Stimulated activated CD8-positive, alpha-beta memory T cell treated with anti-CD3 and anti-CD28 coated beads, Interleukin-15, amount 100 ng/mL, for 4 hours (primary cell): ENCODE data around the gene C1D.
"Not testable (repeated sequence)": the region's sequence is repeated elsewhere in the genome, so short reads cannot be mapped to it uniquely, and the experiment has no call there.

ENCODE experiments used
- DNase-seq, 2 donors: peaks; one replicate each; pipeline ENCODE4 v3.0.0-alpha.2; 2020; ENCODE audit warnings: low read depth in 2 of 2

Gene C1D

GRCh38 chr2:68062680-68063387 is at the start of gene C1D:
Gene C1D (minus strand): TSS chr2:68063004. CDS start chr2:68047310, 15,694 bp downstream.
- DNase-seq = peak; percentile 80 to 83

- DNase-seq = no peak
These were observed 47.3 kb upstream of the C1D start for GRCh38 chr2:68110102-68110501.

GRCh38 chr2:68108120-68108519 is 45.3 kb upstream of the C1D start:
- DNase-seq = no peak

- no peak for DNase-seq
These were observed 44.7 kb upstream of the C1D start for GRCh38 chr2:68107475-68107874.

- DNase-seq = no peak
These were observed 41.5 kb upstream of the C1D start for GRCh38 chr2:68104111-68104835.

- DNase-seq = no peak
These were observed 40.9 kb upstream of the C1D start for GRCh38 chr2:68103709-68104055.

GRCh38 chr2:68103030-68103708 is 40.4 kb upstream of the C1D start:
- DNase-seq = no peak

- DNase-seq = no peak
These were observed 37.4 kb upstream of the C1D start for GRCh38 chr2:68100189-68100588.

- DNase-seq = no peak
These were observed 36.5 kb upstream of the C1D start for GRCh38 chr2:68099260-68099659.

- no peak for DNase-seq
These were observed 35.5 kb upstream of the C1D start for GRCh38 chr2:68098291-68098797.

- no peak for DNase-seq
These were observed 31.3 kb upstream of the C1D start for GRCh38 chr2:68094111-68094510.

GRCh38 chr2:68093634-68094033 is 30.8 kb upstream of the C1D start:
- no peak for DNase-seq

GRCh38 chr2:68091439-68092034 is 28.7 kb upstream of the C1D start:
- DNase-seq = no peak

GRCh38 chr2:68089961-68090360 is 27.2 kb upstream of the C1D start:
- no peak for DNase-seq

GRCh38 chr2:68088940-68089339 is 26.1 kb upstream of the C1D start:
- DNase-seq = no peak

GRCh38 chr2:68086166-68086565 is 23.4 kb upstream of the C1D start:
- no peak for DNase-seq

GRCh38 chr2:68083346-68083745 is 20.5 kb upstream of the C1D start:
- DNase-seq = no peak

GRCh38 chr2:68074050-68074449 is 11.2 kb upstream of the C1D start:
- no peak for DNase-seq

GRCh38 chr2:68063797-68064646 is 1.2 kb upstream of the C1D start:
- not testable (repeated sequence) for DNase-seq

GRCh38 chr2:68060652-68061051 is 2.2 kb downstream of the C1D start:
- DNase-seq = no peak

GRCh38 chr2:68059784-68060525 is 2.8 kb downstream of the C1D start:
- no peak for DNase-seq
